Liver (tissue), 3 donors: ENCODE data around the gene C2CD2.

ENCODE experiments used
- EGR1 ChIP-seq, 2 donors: IDR thresholded peaks; 2 replicates each; pipeline ENCODE4 v1.6.1; 2016 to 2018; ENCODE audit warnings: antibody characterized with exemption in 2 of 2, low read depth in 2 of 2
- TF ChIP-seq, protein P1 (sequence below): IDR thresholded peaks from 2 replicates; pipeline ENCODE4 v1.6.1; 2016; ENCODE audit warnings: antibody characterized with exemption
- TF ChIP-seq, protein P2 (sequence below): fragments of 150-350 bp; IDR thresholded peaks from 2 replicates; pipeline ENCODE4 v1.5.1; 2017; ENCODE audit warnings: improper control_type of control experiment, low read depth, low read length; ENCODE audit not compliant: missing input control
- donor health status: healthy.
- donor health status: healthy.

DNA sequence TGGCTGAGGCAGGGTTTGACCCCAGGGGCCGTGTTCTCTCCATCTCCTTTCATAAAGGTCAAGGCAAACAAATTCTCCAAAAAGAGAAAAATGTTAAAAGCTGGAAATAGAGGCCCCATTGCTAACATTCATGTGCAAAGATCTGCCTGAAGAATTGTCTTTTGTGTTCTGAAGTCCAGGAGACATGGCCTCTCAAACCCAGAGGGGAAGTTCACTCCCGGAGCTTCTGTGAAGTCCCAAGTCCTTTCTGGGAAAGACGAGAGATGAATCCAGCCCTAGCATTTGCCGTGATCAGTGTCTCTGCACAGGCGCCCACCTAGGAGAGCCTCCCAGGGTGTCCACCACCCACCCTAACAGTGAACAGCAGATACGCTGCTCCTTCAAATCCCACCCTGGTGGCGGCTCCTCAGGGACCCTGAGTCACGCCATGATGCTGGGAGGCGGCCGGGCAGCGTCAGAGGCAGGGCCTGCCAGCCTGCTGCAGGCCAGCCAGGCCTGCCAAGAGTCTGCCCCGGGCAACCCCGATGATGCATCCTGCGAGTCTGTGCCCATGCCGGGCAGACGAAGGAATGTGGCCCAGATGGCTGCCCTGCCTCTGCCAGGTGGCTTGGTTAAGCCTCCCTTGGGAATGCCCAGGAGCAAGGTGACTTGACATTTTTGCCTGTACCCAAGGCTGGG, 5.2 kb upstream of the C2CD2 start:
- TF ChIP-seq, protein P1, sequence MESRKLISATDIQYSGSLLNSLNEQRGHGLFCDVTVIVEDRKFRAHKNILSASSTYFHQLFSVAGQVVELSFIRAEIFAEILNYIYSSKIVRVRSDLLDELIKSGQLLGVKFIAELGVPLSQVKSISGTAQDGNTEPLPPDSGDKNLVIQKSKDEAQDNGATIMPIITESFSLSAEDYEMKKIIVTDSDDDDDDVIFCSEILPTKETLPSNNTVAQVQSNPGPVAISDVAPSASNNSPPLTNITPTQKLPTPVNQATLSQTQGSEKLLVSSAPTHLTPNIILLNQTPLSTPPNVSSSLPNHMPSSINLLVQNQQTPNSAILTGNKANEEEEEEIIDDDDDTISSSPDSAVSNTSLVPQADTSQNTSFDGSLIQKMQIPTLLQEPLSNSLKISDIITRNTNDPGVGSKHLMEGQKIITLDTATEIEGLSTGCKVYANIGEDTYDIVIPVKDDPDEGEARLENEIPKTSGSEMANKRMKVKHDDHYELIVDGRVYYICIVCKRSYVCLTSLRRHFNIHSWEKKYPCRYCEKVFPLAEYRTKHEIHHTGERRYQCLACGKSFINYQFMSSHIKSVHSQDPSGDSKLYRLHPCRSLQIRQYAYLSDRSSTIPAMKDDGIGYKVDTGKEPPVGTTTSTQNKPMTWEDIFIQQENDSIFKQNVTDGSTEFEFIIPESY = no peak
- TF ChIP-seq, protein P2, sequence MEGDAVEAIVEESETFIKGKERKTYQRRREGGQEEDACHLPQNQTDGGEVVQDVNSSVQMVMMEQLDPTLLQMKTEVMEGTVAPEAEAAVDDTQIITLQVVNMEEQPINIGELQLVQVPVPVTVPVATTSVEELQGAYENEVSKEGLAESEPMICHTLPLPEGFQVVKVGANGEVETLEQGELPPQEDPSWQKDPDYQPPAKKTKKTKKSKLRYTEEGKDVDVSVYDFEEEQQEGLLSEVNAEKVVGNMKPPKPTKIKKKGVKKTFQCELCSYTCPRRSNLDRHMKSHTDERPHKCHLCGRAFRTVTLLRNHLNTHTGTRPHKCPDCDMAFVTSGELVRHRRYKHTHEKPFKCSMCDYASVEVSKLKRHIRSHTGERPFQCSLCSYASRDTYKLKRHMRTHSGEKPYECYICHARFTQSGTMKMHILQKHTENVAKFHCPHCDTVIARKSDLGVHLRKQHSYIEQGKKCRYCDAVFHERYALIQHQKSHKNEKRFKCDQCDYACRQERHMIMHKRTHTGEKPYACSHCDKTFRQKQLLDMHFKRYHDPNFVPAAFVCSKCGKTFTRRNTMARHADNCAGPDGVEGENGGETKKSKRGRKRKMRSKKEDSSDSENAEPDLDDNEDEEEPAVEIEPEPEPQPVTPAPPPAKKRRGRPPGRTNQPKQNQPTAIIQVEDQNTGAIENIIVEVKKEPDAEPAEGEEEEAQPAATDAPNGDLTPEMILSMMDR = no peak
- no peak for TF ChIP-seq EGR1 (IDR thresholded peaks at IDR 0.05; ENCODE audit: low read depth in 2 of 2)
